PC-9 (cell line): Measurements from ENCODE around the gene SLC10A2. TPM values are rescaled to one million over a fixed set of nuclear protein-coding genes. Genes with fewer than 3 reads are reported as not detected.

ENCODE experiments used
- BruUV-seq: library from RNA; stranded (reverse); fragments of 400-500 nt; replicated peaks from 2 replicates; lab custom pipeline; 2021; lab: Mats Ljungman, UMichigan
- CTCF ChIA-PET: fragments of 300-600 bp; sonication (Branson Sonifier 250); formaldehyde crosslinking; loops from one replicate; lab custom pipeline; 2022; ENCODE audit warnings: antibody characterized with exemption; lab: Charles Lee
- POLR2A ChIA-PET: fragments of 300-600 bp; sonication (Branson Sonifier 250); formaldehyde crosslinking; loops from one replicate; lab custom pipeline; 2022; ENCODE audit warnings: antibody characterized with exemption; ENCODE audit not compliant: unreplicated experiment; lab: Charles Lee
- DNase-seq, 2 experiments: peaks; one replicate each; pipeline versions ENCODE4 v3.0.0 to v3.0.0-alpha.2; 2015 to 2022; ENCODE audit warnings: mixed read lengths in 1 of 2
- H2AFZ ChIP-seq: fragments of 200-600 bp; sonication (generic); 2 replicates; pipeline ENCODE4 v1.8.1; 2017; ENCODE audit warnings: antibody characterized with exemption
- H3F3A ChIP-seq: fragments of 200-600 bp; sonication (generic); 2 replicates; pipeline ENCODE4 v1.8.1; 2017; ENCODE audit warnings: antibody characterized with exemption, mild to moderate bottlenecking, low read depth; ENCODE audit not compliant: insufficient read depth
- H3K27ac ChIP-seq: fragments of 200-600 bp; sonication (generic); 2 replicates; pipeline ENCODE4 v1.6.1; 2016; ENCODE audit warnings: mixed run types
- H3K27me3 ChIP-seq: fragments of 200-600 bp; sonication (generic); 2 replicates; pipeline ENCODE4 v1.6.1; 2016; ENCODE audit warnings: low read depth, mixed run types; ENCODE audit not compliant: insufficient read depth
- H3K36me3 ChIP-seq: fragments of 200-600 bp; sonication (generic); 2 replicates; pipeline ENCODE4 v1.6.1; 2016; ENCODE audit warnings: low read depth, mixed run types
- H3K4me1 ChIP-seq: fragments of 200-600 bp; sonication (generic); replicated peaks from 2 replicates; pipeline ENCODE4 v1.6.1; 2016; ENCODE audit warnings: mixed run types; ENCODE audit not compliant: insufficient read depth
- H3K4me2 ChIP-seq: fragments of 200-600 bp; sonication (generic); 2 replicates; pipeline ENCODE4 v1.6.1; 2017; ENCODE audit warnings: mixed run types
- H3K4me3 ChIP-seq: fragments of 200-600 bp; sonication (generic); 2 replicates; pipeline ENCODE4 v1.6.1; 2016; ENCODE audit warnings: mixed run types
- H3K79me2 ChIP-seq: fragments of 200-600 bp; sonication (generic); 2 replicates; pipeline ENCODE4 v1.6.1; 2017; ENCODE audit warnings: low read depth, mixed run types
- H3K9me2 ChIP-seq: fragments of 200-600 bp; sonication (generic); 2 replicates; pipeline ENCODE4 v1.8.1; 2017; ENCODE audit warnings: mild to moderate bottlenecking; ENCODE audit not compliant: insufficient read depth
- H3K9me3 ChIP-seq: fragments of 200-600 bp; sonication (generic); 2 replicates; pipeline ENCODE4 v1.8.1; 2016; ENCODE audit warnings: low read depth; ENCODE audit not compliant: insufficient read depth
- H4K20me1 ChIP-seq: fragments of 200-600 bp; sonication (generic); 2 replicates; pipeline ENCODE4 v1.8.1; 2017; ENCODE audit not compliant: insufficient read depth
- CTCF ChIP-seq: fragments of 200-600 bp; sonication (generic); conservative IDR thresholded peaks from 2 replicates; pipeline ENCODE4 v1.6.1; 2017; ENCODE audit warnings: mixed run types, antibody characterized with exemption, mild to moderate bottlenecking, moderate library complexity
- EZH2 ChIP-seq: fragments of 200-600 bp; sonication (generic); IDR thresholded peaks from 2 replicates; pipeline ENCODE4 v1.8.0; 2017; ENCODE audit warnings: antibody characterized with exemption, low read depth
- intact Hi-C: fragments of 100-400 bp; cut with micrococcal nuclease; formaldehyde crosslinking; loops from one replicate; pipeline ENCODE4 v1.10.0; 2022; ENCODE audit not compliant: unreplicated experiment
- total RNA-seq: library from RNA; stranded (reverse); gene quantifications from 2 replicates; pipeline ENCODE4 v1.2.3, GENCODE V29; 2021

The SLC10A2 gene
- total RNA-seq, 1 experiment from 2014 or later: not detected

GRCh38 chr13:103029798-103030197, 36.4 kb downstream of the SLC10A2 start:
- Histone ChIP-seq H3K4me3 (no peak overlapping the region), H3K79me2 (no peaks in the 10 kb centered on the region), H3K27ac (no peak overlapping the region), H4K20me1 (no peaks in the 10 kb centered on the region), H3K36me3 (no peaks in the 10 kb centered on the region), H3K4me1 (peaks cover 8% of the 10 kb centered on the region; the same call in 1 of the 2 replicates), H3K9me3 (no peaks in the 10 kb centered on the region), H3K27me3 (no peaks in the 10 kb centered on the region), H3F3A (no peaks in the 10 kb centered on the region), H3K4me2 (no peak overlapping the region), H2AFZ (no peak overlapping the region), H3K9me2 (no peaks in the 10 kb centered on the region; the same call in 1 of the 2 replicates)
- DNase-seq: no peak
- POLR2A ChIA-PET: no interaction called here
- TF ChIP-seq EZH2 (no peak), CTCF (no peak)
- BruUV-seq: no TSS peak
- CTCF ChIA-PET: no interaction called here
- intact Hi-C loops: no loop called here

GRCh38 chr13:103022336-103022735, 43.9 kb downstream of the SLC10A2 start:
- H4K20me1 ChIP-seq: no peaks in the 10 kb centered on the region
- no peak overlapping the region for H3K27ac ChIP-seq
- no peak overlapping the region for H3K4me3 ChIP-seq
- TF ChIP-seq CTCF: no peak
- no peak for TF ChIP-seq EZH2
- no peak overlapping the region for H2AFZ ChIP-seq
- H3K4me2 ChIP-seq: no peak overlapping the region
- no TSS peak for BruUV-seq
- no peaks in the 10 kb centered on the region; the same call in 1 of the 2 replicates for H3K9me2 ChIP-seq
- H3F3A ChIP-seq: no peaks in the 10 kb centered on the region
- no peaks in the 10 kb centered on the region for H3K4me1 ChIP-seq
- no peaks in the 10 kb centered on the region for H3K36me3 ChIP-seq
- intact Hi-C loops: no loop called here
- ChIA-PET CTCF (no interaction called here), POLR2A (no interaction called here)
- H3K27me3 ChIP-seq: no peaks in the 10 kb centered on the region
- H3K9me3 ChIP-seq: no peaks in the 10 kb centered on the region
- no peak for DNase-seq
- no peaks in the 10 kb centered on the region for H3K79me2 ChIP-seq

GRCh38 chr13:103018556-103018955, 47.7 kb downstream of the SLC10A2 start:
- no peak for DNase-seq
- H3K4me3 ChIP-seq: no peak overlapping the region
- no peaks in the 10 kb centered on the region for H3K9me2 ChIP-seq
- no peaks in the 10 kb centered on the region for H3K36me3 ChIP-seq
- intact Hi-C loops: no loop called here
- no peaks in the 10 kb centered on the region for H3K9me3 ChIP-seq
- no peak overlapping the region for H2AFZ ChIP-seq
- no peaks in the 10 kb centered on the region for H4K20me1 ChIP-seq
- no peaks in the 10 kb centered on the region for H3K4me1 ChIP-seq
- BruUV-seq: no TSS peak
- ChIA-PET CTCF (no interaction called here), POLR2A (no interaction called here)
- no peaks in the 10 kb centered on the region for H3K79me2 ChIP-seq
- H3K27me3 ChIP-seq: no peaks in the 10 kb centered on the region
- H3K4me2 ChIP-seq: no peak overlapping the region
- H3K27ac ChIP-seq: no peak overlapping the region
- H3F3A ChIP-seq: no peaks in the 10 kb centered on the region
- TF ChIP-seq EZH2 (no peak), CTCF (no peak)
